ENCODE data around the gene CCDC34. TPM values are rescaled to one million over a fixed set of nuclear protein-coding genes. Genes with fewer than 3 reads are reported as not detected.

The CCDC34 gene
- total RNA-seq, 1 experiment from 2014 or later = 35.6 TPM

DNA sequence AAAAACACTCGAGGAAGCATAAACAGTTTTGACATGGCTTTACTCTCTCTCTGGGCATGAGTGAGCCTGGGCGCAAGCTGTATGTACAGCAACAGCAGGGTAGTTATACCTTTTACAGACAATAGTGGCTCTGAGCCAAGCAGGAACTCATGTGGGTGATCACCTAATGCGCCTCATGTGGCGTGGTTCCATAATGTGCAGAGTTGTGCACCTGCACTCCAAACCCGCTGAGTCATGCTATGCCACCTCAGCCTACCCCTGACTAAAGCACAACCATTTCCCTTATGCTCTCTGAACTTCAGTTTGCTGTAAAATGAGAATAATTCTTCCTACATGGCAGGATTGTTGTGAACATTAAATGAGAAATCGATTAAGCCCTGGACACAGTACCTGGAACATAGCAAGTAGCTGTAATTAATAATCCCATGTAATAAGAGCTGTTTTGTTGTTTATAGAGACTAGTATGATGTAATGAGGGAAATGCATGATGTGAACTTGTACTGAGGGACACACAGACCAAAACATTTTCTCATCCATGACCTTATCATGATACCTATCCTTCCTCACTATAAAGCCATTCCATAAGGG lies 71.6 kb downstream of the CCDC34 start:
- peak; percentile 25 for DNase-seq (ENCODE audit: low read depth)

DNA sequence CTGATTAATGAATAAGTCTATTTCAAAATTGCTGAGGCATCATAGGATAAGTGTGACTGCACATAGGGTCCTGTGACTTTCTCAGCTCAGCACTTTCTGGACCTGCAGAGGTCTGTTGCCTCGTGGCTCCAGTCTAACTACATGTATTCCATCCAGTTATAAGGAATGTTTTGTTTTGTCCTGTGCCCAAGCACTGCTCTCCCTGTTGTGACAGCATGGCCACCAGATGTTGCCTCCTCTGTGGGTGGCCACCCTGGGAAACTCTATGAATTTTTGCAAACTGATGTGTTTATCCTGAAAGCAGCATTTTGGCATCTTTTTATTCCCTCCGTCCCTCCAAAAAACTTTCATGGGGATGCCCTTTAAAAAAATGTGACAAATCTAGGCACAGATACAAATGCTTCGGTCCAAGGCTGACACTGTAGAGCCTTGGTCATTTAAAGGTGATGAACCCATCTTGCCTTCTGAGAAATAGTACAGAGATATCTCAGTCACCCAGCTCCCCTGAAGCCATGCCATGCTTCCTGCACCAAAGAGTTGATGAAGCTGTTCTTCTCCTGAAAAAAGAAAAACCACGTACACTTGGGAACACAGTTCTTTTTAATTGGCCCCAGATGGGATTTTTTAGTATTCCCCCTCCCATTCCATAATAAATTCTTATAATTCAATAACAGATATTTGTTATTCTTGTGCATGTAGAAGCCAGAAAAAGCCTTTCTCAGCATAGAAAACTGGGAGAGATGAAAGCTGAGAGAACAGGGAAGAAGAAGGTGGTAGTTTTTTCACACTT lies 72.6 kb downstream of the CCDC34 start:
- DNase-seq (ENCODE audit: low read depth) = no peak

Other genes starting within 250 kb of the CCDC34 start
- 54.8 and 59.3 TPM in 2 replicates for gene LGR4, start 109.6 kb upstream of the CCDC34 start, total RNA-seq (2014; rRNA removed; shearing (Covaris generic))
- gene LIN7C, start 143.6 kb upstream of the CCDC34 start, total RNA-seq (2014; rRNA removed; shearing (Covaris generic)) = 44.2 and 45.3 TPM in 2 replicates